CD4-positive, alpha-beta T cell treated with Interleukin-21 for 1 hour (primary cell): ENCODE data around the gene B3GAT1.
"Not testable (repeated sequence)": the region's sequence is repeated elsewhere in the genome, so short reads cannot be mapped to it uniquely, and the experiment has no call there.

Source experiments
- DNase-seq: peaks from one replicate; pipeline ENCODE4 v3.0.0-alpha.2; 2020

Gene B3GAT1

GRCh38 chr11:134412203-134413042, at the start of gene B3GAT1:
Gene B3GAT1 (minus strand): TSS chr11:134412242. CDS start chr11:134387659, 24,583 bp downstream.
- DNase-seq = peak; percentile 20

GRCh38 chr11:134461621-134462020, 49.6 kb upstream of the B3GAT1 start:
- no peak for DNase-seq

GRCh38 chr11:134460881-134461280, 48.8 kb upstream of the B3GAT1 start:
- no peak for DNase-seq

GRCh38 chr11:134460062-134460561, 48.1 kb upstream of the B3GAT1 start:
- no peak for DNase-seq

GRCh38 chr11:134459246-134460061, 47.4 kb upstream of the B3GAT1 start:
- DNase-seq = no peak

- DNase-seq = not testable (repeated sequence)
Measured at GRCh38 chr11:134457411-134458007, 45.5 kb upstream of the B3GAT1 start.

- no peak for DNase-seq
Measured at GRCh38 chr11:134455516-134455915, 43.5 kb upstream of the B3GAT1 start.

- DNase-seq = no peak
Measured at GRCh38 chr11:134454146-134454690, 42.2 kb upstream of the B3GAT1 start.

- no peak for DNase-seq
Measured at GRCh38 chr11:134453441-134453840, 41.4 kb upstream of the B3GAT1 start.

- DNase-seq = no peak
Measured at GRCh38 chr11:134452838-134453155, 40.8 kb upstream of the B3GAT1 start.

GRCh38 chr11:134452026-134452837, 40.2 kb upstream of the B3GAT1 start:
- DNase-seq = no peak

- DNase-seq = no peak
Measured at GRCh38 chr11:134450186-134450585, 38.1 kb upstream of the B3GAT1 start.

GRCh38 chr11:134449713-134450112, 37.7 kb upstream of the B3GAT1 start:
- DNase-seq = peak; percentile 7

- DNase-seq = no peak
Measured at GRCh38 chr11:134449051-134449450, 37.0 kb upstream of the B3GAT1 start.

- no peak for DNase-seq
Measured at GRCh38 chr11:134447696-134448095, 35.7 kb upstream of the B3GAT1 start.

GRCh38 chr11:134445601-134446325, 33.7 kb upstream of the B3GAT1 start:
- no peak for DNase-seq

- not testable (repeated sequence) for DNase-seq
Measured at GRCh38 chr11:134444160-134445108, 32.4 kb upstream of the B3GAT1 start.

GRCh38 chr11:134443246-134443645, 31.2 kb upstream of the B3GAT1 start:
- DNase-seq = no peak

- DNase-seq = no peak
Measured at GRCh38 chr11:134442246-134442645, 30.2 kb upstream of the B3GAT1 start.

- DNase-seq = no peak
Measured at GRCh38 chr11:134441706-134442105, 29.7 kb upstream of the B3GAT1 start.
